HUES6 (cell line): ENCODE results near the gene GLMN.
"Not testable (repeated sequence)": the region's sequence is repeated elsewhere in the genome, so short reads cannot be mapped to it uniquely, and the experiment has no call there.

Source experiments
- H3K27ac ChIP-seq: 2 replicates; pipeline ENCODE4 v1.7.0; 2013; ENCODE audit warnings: low read depth, mild to moderate bottlenecking, low read length, inconsistent platforms
- H3K27me3 ChIP-seq: 2 replicates; pipeline ENCODE4 v1.6.1; 2013; ENCODE audit warnings: low read length; ENCODE audit not compliant: control insufficient read depth, insufficient read depth
- H3K36me3 ChIP-seq: 2 replicates; pipeline ENCODE4 v1.6.1; 2013; ENCODE audit warnings: low read length; ENCODE audit not compliant: control insufficient read depth, insufficient read depth
- H3K4me1 ChIP-seq: 2 replicates; pipeline ENCODE4 v1.6.1; 2013; ENCODE audit warnings: low read length; ENCODE audit not compliant: control insufficient read depth, insufficient read depth
- H3K4me3 ChIP-seq: 2 replicates; pipeline ENCODE4 v1.5.1; 2013; ENCODE audit warnings: low read depth, low read length
- H3K9ac ChIP-seq: one replicate; pipeline ENCODE4 v1.6.1; 2013; ENCODE audit warnings: mild to moderate bottlenecking, low read length
- H3K9me3 ChIP-seq: 2 replicates; pipeline ENCODE4 v1.6.1; 2013; ENCODE audit warnings: low read depth, low read length; ENCODE audit not compliant: control insufficient read depth, insufficient read depth

The GLMN gene

GRCh38 chr1:92291372-92291999, 7.3 kb downstream of the GLMN start:
- H3K27ac ChIP-seq, result no peak overlapping the region
- no peaks in the 10 kb centered on the region for H3K27me3 ChIP-seq
- H3K36me3 ChIP-seq, result peaks cover 70% of the 10 kb centered on the region
- H3K4me1 ChIP-seq, result no peaks in the 10 kb centered on the region
- H3K9me3 ChIP-seq, result no peaks in the 10 kb centered on the region
- no peak overlapping the region for H3K9ac ChIP-seq
- H3K4me3 ChIP-seq, result no peak overlapping the region

GRCh38 chr1:92281411-92281810, 17.4 kb downstream of the GLMN start:
- H3K4me3 ChIP-seq, H3K27ac ChIP-seq, H3K9ac ChIP-seq, H3K27me3 ChIP-seq, H3K4me1 ChIP-seq, H3K9me3 ChIP-seq: not testable (repeated sequence)
- H3K36me3 ChIP-seq, result peaks cover 28% of the 10 kb centered on the region

- not testable (repeated sequence) for H3K9ac ChIP-seq, H3K9me3 ChIP-seq, H3K27ac ChIP-seq, H3K4me3 ChIP-seq, H3K27me3 ChIP-seq, H3K4me1 ChIP-seq
- peaks cover 31% of the 10 kb centered on the region; the same call in 1 of the 2 replicates for H3K36me3 ChIP-seq
These were observed 19.0 kb downstream of the GLMN start for GRCh38 chr1:92279781-92280180.

- no peak overlapping the region for H3K9ac ChIP-seq
- no peaks in the 10 kb centered on the region for H3K27me3 ChIP-seq
- no peaks in the 10 kb centered on the region for H3K4me1 ChIP-seq
- no peaks in the 10 kb centered on the region for H3K9me3 ChIP-seq
- H3K27ac ChIP-seq, result no peak overlapping the region
- H3K4me3 ChIP-seq, result no peak overlapping the region
- H3K36me3 ChIP-seq, result peaks cover 55% of the 10 kb centered on the region
These were observed 21.6 kb downstream of the GLMN start for GRCh38 chr1:92277105-92277723.

GRCh38 chr1:92276082-92276481, 22.7 kb downstream of the GLMN start:
- peaks cover 64% of the 10 kb centered on the region for H3K36me3 ChIP-seq

GRCh38 chr1:92274939-92275338, 23.8 kb downstream of the GLMN start:
- Histone ChIP-seq H3K9me3 (no peaks in the 10 kb centered on the region), H3K27me3 (no peaks in the 10 kb centered on the region), H3K9ac (no peak overlapping the region), H3K36me3 (peaks cover 72% of the 10 kb centered on the region), H3K27ac (no peak overlapping the region), H3K4me3 (no peak overlapping the region), H3K4me1 (no peaks in the 10 kb centered on the region)

More at GRCh38 chr1:92276082-92276481, 22.7 kb downstream of the GLMN start:
- Histone ChIP-seq H3K9me3 (no peaks in the 10 kb centered on the region), H3K27me3 (no peaks in the 10 kb centered on the region), H3K4me1 (no peaks in the 10 kb centered on the region), H3K27ac (no peak overlapping the region), H3K9ac (no peak overlapping the region), H3K4me3 (no peak overlapping the region)

GRCh38 chr1:92273039-92273438, 25.7 kb downstream of the GLMN start:
- no peaks in the 10 kb centered on the region for H3K27me3 ChIP-seq
- H3K4me1 ChIP-seq, result no peaks in the 10 kb centered on the region
- H3K9me3 ChIP-seq, result no peaks in the 10 kb centered on the region
- H3K9ac ChIP-seq, result no peak overlapping the region
- H3K36me3 ChIP-seq, result peaks cover 72% of the 10 kb centered on the region
- H3K27ac ChIP-seq, result no peak overlapping the region
- no peak overlapping the region for H3K4me3 ChIP-seq

GRCh38 chr1:92262516-92262915, 36.3 kb downstream of the GLMN start:
- Histone ChIP-seq H3K4me3 (no peak overlapping the region), H3K9me3 (no peaks in the 10 kb centered on the region), H3K9ac (no peak overlapping the region), H3K36me3 (peaks cover 68% of the 10 kb centered on the region), H3K27me3 (no peaks in the 10 kb centered on the region), H3K4me1 (no peaks in the 10 kb centered on the region), H3K27ac (no peak overlapping the region)

GRCh38 chr1:92259350-92259749, 39.4 kb downstream of the GLMN start:
- no peak overlapping the region for H3K27ac ChIP-seq
- no peak overlapping the region for H3K4me3 ChIP-seq
- H3K36me3 ChIP-seq, result peaks cover 58% of the 10 kb centered on the region
- no peaks in the 10 kb centered on the region for H3K27me3 ChIP-seq
- H3K4me1 ChIP-seq, result no peaks in the 10 kb centered on the region
- no peak overlapping the region for H3K9ac ChIP-seq
- no peaks in the 10 kb centered on the region for H3K9me3 ChIP-seq

- H3K4me3 ChIP-seq, H3K9me3 ChIP-seq, H3K27me3 ChIP-seq, H3K4me1 ChIP-seq, H3K9ac ChIP-seq, H3K27ac ChIP-seq: not testable (repeated sequence)
- peaks cover 24% of the 10 kb centered on the region for H3K36me3 ChIP-seq
These were observed 44.1 kb downstream of the GLMN start for GRCh38 chr1:92254714-92255113.

GRCh38 chr1:92244376-92244775, 54.4 kb downstream of the GLMN start:
- Histone ChIP-seq H3K27me3 (no peaks in the 10 kb centered on the region), H3K36me3 (peaks cover 14% of the 10 kb centered on the region), H3K4me1 (no peaks in the 10 kb centered on the region), H3K9ac (no peak overlapping the region), H3K27ac (no peak overlapping the region), H3K9me3 (no peaks in the 10 kb centered on the region), H3K4me3 (no peak overlapping the region)
